ENCODE data around the gene CLDN25.
"Not testable (repeated sequence)": the region's sequence is repeated elsewhere in the genome, so short reads cannot be mapped to it uniquely, and the experiment has no call there.

The CLDN25 gene

GRCh38 chr11:113779496-113779895 lies at the start of gene CLDN25:
Gene CLDN25, plus strand, starts transcription at chr11:113779796. Its CDS starts 0 bp downstream, at chr11:113779796.
- DNase-seq, result no peak

- peak; percentile 52 for DNase-seq
Observed at GRCh38 chr11:113730887-113731726, 48.5 kb upstream of the CLDN25 start.

GRCh38 chr11:113732092-113732491 lies 47.5 kb upstream of the CLDN25 start:
- no peak for DNase-seq

- DNase-seq, result peak; percentile 57
Observed at GRCh38 chr11:113736323-113736722, 43.3 kb upstream of the CLDN25 start.

GRCh38 chr11:113752932-113753331 lies 26.7 kb upstream of the CLDN25 start:
- DNase-seq, result no peak

GRCh38 chr11:113760241-113760640 lies 19.4 kb upstream of the CLDN25 start:
- DNase-seq, result no peak

GRCh38 chr11:113763040-113763439 lies 16.6 kb upstream of the CLDN25 start:
- not testable (repeated sequence) for DNase-seq

GRCh38 chr11:113764527-113765219 lies 14.9 kb upstream of the CLDN25 start:
- DNase-seq, result no peak

GRCh38 chr11:113771964-113772363 lies 7.6 kb upstream of the CLDN25 start:
- DNase-seq, result no peak

- no peak for DNase-seq
Observed at GRCh38 chr11:113773092-113773415, 6.5 kb upstream of the CLDN25 start.

GRCh38 chr11:113773416-113774173 lies 6.0 kb upstream of the CLDN25 start, which contains the start of gene ZW10:
Gene ZW10, minus strand, starts transcription at chr11:113773692. Its CDS starts 26 bp downstream, at chr11:113773666.
- DNase-seq, result peak; percentile 95

GRCh38 chr11:113774174-113774503 lies 5.5 kb upstream of the CLDN25 start:
- DNase-seq, result no peak

GRCh38 chr11:113778111-113778910 lies 1.3 kb upstream of the CLDN25 start:
- DNase-seq, result no peak

- DNase-seq, result no peak
Observed at GRCh38 chr11:113781682-113782081, 2.1 kb downstream of the CLDN25 start.

GRCh38 chr11:113782134-113782533 lies 2.5 kb downstream of the CLDN25 start:
- no peak for DNase-seq

- not testable (repeated sequence) for DNase-seq
Observed at GRCh38 chr11:113789016-113789415, 9.4 kb downstream of the CLDN25 start.

- no peak for DNase-seq
Observed at GRCh38 chr11:113789675-113790320, 10.2 kb downstream of the CLDN25 start.

- DNase-seq, result peak; percentile 39
Observed at GRCh38 chr11:113796663-113797259, 17.2 kb downstream of the CLDN25 start.

GRCh38 chr11:113802621-113803020 lies 23.0 kb downstream of the CLDN25 start:
- DNase-seq, result no peak

GRCh38 chr11:113805640-113806039 lies 26.0 kb downstream of the CLDN25 start:
- DNase-seq, result no peak

- DNase-seq, result peak; percentile 20
Observed at GRCh38 chr11:113806406-113806805, 26.8 kb downstream of the CLDN25 start.

- no peak for DNase-seq
Observed at GRCh38 chr11:113808931-113809330, 29.3 kb downstream of the CLDN25 start.
